Activated CD8-positive, alpha-beta T cell treated with anti-CD3 and anti-CD28 coated beads for 36 hours (primary cell): Measurements from ENCODE around the gene CACNA1C. TPM values are rescaled to one million over a fixed set of nuclear protein-coding genes. Genes with fewer than 3 reads are reported as not detected.

Experiments used
- ATAC-seq: fragments of 200-7000 bp; cut with Tn5 transposase; one replicate; pipeline ENCODE4 v1.10.0; 2021; ENCODE audit warnings: mild to moderate bottlenecking, moderate library complexity
- CTCF ChIA-PET: fragments of 350-600 bp; sonication (Branson Sonifier 250); formaldehyde crosslinking; loops from one replicate; lab custom pipeline; 2021; ENCODE audit warnings: antibody characterized with exemption; lab: Charles Lee
- POLR2A ChIA-PET: fragments of 350-600 bp; sonication (Branson Sonifier 250); formaldehyde crosslinking; loops from one replicate; lab custom pipeline; 2021; ENCODE audit warnings: antibody characterized with exemption; lab: Charles Lee
- DNase-seq: peaks from one replicate; pipeline ENCODE4 v3.0.0-alpha.2; 2020
- H3K27ac Mint-ChIP-seq: one replicate; pipeline ENCODE4 v1.8.0; 2021; ENCODE audit warnings: mild to moderate bottlenecking, mixed read lengths
- H3K27me3 Mint-ChIP-seq: one replicate; pipeline ENCODE4 v1.8.0; 2021; ENCODE audit warnings: mixed read lengths
- H3K36me3 Mint-ChIP-seq: one replicate; pipeline ENCODE4 v1.8.0; 2021; ENCODE audit warnings: low read depth, mixed read lengths
- H3K4me1 Mint-ChIP-seq: one replicate; pipeline ENCODE4 v1.8.0; 2021; ENCODE audit warnings: low read depth, mixed read lengths
- H3K4me3 Mint-ChIP-seq: one replicate; pipeline ENCODE4 v1.8.0; 2021; ENCODE audit warnings: mild to moderate bottlenecking, moderate library complexity, mixed read lengths
- H3K9me3 Mint-ChIP-seq: one replicate; pipeline ENCODE4 v1.8.0; 2021; ENCODE audit warnings: mixed read lengths
- CTCF ChIP-seq: fragments of 200-600 bp; IDR thresholded peaks from one replicate; pipeline ENCODE4 v1.8.0; 2022; ENCODE audit warnings: antibody characterized with exemption, mild to moderate bottlenecking
- intact Hi-C: fragments of 100-400 bp; cut with micrococcal nuclease; formaldehyde crosslinking; loops from one replicate; pipeline ENCODE4 v1.10.0; 2022
- total RNA-seq, 2 experiments: library from RNA; stranded (reverse); gene quantifications; one replicate each; pipeline ENCODE4 v1.2.3, GENCODE V29; 2021

Gene CACNA1C
- total RNA-seq, 2 experiments from 2014 or later: 0.02 to 0.05 TPM

GRCh38 chr12:2402073-2402579, 349.3 kb downstream of the CACNA1C start:
- CTCF ChIA-PET: no interaction called here
- peaks cover 2% of the 10 kb centered on the region for H3K4me1 Mint-ChIP-seq
- H3K27me3 Mint-ChIP-seq: no peaks in the 10 kb centered on the region

GRCh38 chr12:2403221-2403976, 350.6 kb downstream of the CACNA1C start:
- Mint-ChIP-seq H3K27me3 (no peaks in the 10 kb centered on the region), H3K27ac (no peak overlapping the region), H3K9me3 (no peaks in the 10 kb centered on the region), H3K4me3 (no peak overlapping the region), H3K4me1 (peaks cover 2% of the 10 kb centered on the region), H3K36me3 (no peaks in the 10 kb centered on the region)
- TF ChIP-seq CTCF: no peak
- peak; percentile 42 for ATAC-seq
- peak; percentile 27 for DNase-seq
- ChIA-PET POLR2A (no interaction called here), CTCF (interaction anchor here (1.2 kb wide), 1 partner anchor 8 kb away, joined by 3 read pairs; no protein-coding TSS in a partner anchor)
- intact Hi-C loops: no loop called here

More at GRCh38 chr12:2402073-2402579, 349.3 kb downstream of the CACNA1C start:
- Mint-ChIP-seq H3K4me3 (no peak overlapping the region), H3K27ac (no peak overlapping the region), H3K9me3 (no peaks in the 10 kb centered on the region), H3K36me3 (no peaks in the 10 kb centered on the region)
- DNase-seq (no peak), ATAC-seq (no peak)
- TF ChIP-seq CTCF: no peak
- intact Hi-C loops: no loop called here
- POLR2A ChIA-PET: no interaction called here

GRCh38 chr12:2405039-2405438, 352.3 kb downstream of the CACNA1C start:
- intact Hi-C loops: no loop called here
- H3K27me3 Mint-ChIP-seq: no peaks in the 10 kb centered on the region
- POLR2A ChIA-PET: no interaction called here
- CTCF ChIA-PET: no interaction called here
- no peak for TF ChIP-seq CTCF
- DNase-seq (no peak), ATAC-seq (no peak)
- no peak overlapping the region for H3K27ac Mint-ChIP-seq
- H3K36me3 Mint-ChIP-seq: no peaks in the 10 kb centered on the region
- peaks cover 2% of the 10 kb centered on the region for H3K4me1 Mint-ChIP-seq
- H3K9me3 Mint-ChIP-seq: no peaks in the 10 kb centered on the region
- H3K4me3 Mint-ChIP-seq: no peak overlapping the region

- DNase-seq (no peak), ATAC-seq (no peak)
- Mint-ChIP-seq H3K4me3 (no peak overlapping the region), H3K36me3 (no peaks in the 10 kb centered on the region), H3K27me3 (no peaks in the 10 kb centered on the region), H3K27ac (no peak overlapping the region), H3K9me3 (no peaks in the 10 kb centered on the region), H3K4me1 (peaks cover 2% of the 10 kb centered on the region)
- intact Hi-C loops: no loop called here
- ChIA-PET CTCF (no interaction called here), POLR2A (no interaction called here)
- no peak for TF ChIP-seq CTCF
These were observed 354.1 kb downstream of the CACNA1C start for GRCh38 chr12:2406903-2407302.

GRCh38 chr12:2408262-2408661, 355.5 kb downstream of the CACNA1C start:
- no peaks in the 10 kb centered on the region for H3K9me3 Mint-ChIP-seq
- ATAC-seq: no peak
- H3K4me3 Mint-ChIP-seq: no peak overlapping the region
- no peak overlapping the region for H3K27ac Mint-ChIP-seq
- no peak for DNase-seq
- CTCF ChIA-PET: no interaction called here
- intact Hi-C loops: no loop called here
- no peaks in the 10 kb centered on the region for H3K4me1 Mint-ChIP-seq
- no peak for TF ChIP-seq CTCF
- POLR2A ChIA-PET: no interaction called here
- H3K27me3 Mint-ChIP-seq: no peaks in the 10 kb centered on the region
- no peaks in the 10 kb centered on the region for H3K36me3 Mint-ChIP-seq
